Measurements from ENCODE around the gene KCNK5. TPM values are rescaled to one million over a fixed set of nuclear protein-coding genes. Genes with fewer than 3 reads are reported as not detected.

KCNK5 gene
- total RNA-seq, 1 experiment from 2014 or later = 2.8 TPM

GRCh38 chr6:39193201-39193791 is 36.0 kb downstream of the KCNK5 start:
- no peak for DNase-seq
- no peaks in the 10 kb centered on the region for H3K36me3 ChIP-seq
- H3K9me3 ChIP-seq = no peaks in the 10 kb centered on the region
- H3K4me3 ChIP-seq = no peak overlapping the region
- no peaks in the 10 kb centered on the region for H3K27me3 ChIP-seq

- Histone ChIP-seq H3K4me3 (no peak overlapping the region), H3K36me3 (no peaks in the 10 kb centered on the region)
- DNase-seq = no peak
Observed at GRCh38 chr6:39192736-39193135, 36.5 kb downstream of the KCNK5 start.

GRCh38 chr6:39191236-39191930 is 37.9 kb downstream of the KCNK5 start:
- DNase-seq = no peak

More at GRCh38 chr6:39192736-39193135, 36.5 kb downstream of the KCNK5 start:
- no peaks in the 10 kb centered on the region for H3K27me3 ChIP-seq
- no peaks in the 10 kb centered on the region for H3K9me3 ChIP-seq

GRCh38 chr6:39190545-39191235 is 38.6 kb downstream of the KCNK5 start:
- H3K9me3 ChIP-seq = no peaks in the 10 kb centered on the region
- no peaks in the 10 kb centered on the region; the same call in 1 of the 2 replicates for H3K36me3 ChIP-seq
- no peak for DNase-seq
- H3K4me3 ChIP-seq = no peak overlapping the region
- H3K27me3 ChIP-seq = no peaks in the 10 kb centered on the region

More at GRCh38 chr6:39191236-39191930, 37.9 kb downstream of the KCNK5 start:
- Histone ChIP-seq H3K36me3 (no peaks in the 10 kb centered on the region; the same call in 1 of the 2 replicates), H3K27me3 (no peaks in the 10 kb centered on the region), H3K9me3 (no peaks in the 10 kb centered on the region), H3K4me3 (no peak overlapping the region)

GRCh38 chr6:39189915-39190544 is 39.2 kb downstream of the KCNK5 start:
- no peaks in the 10 kb centered on the region; the same call in 1 of the 2 replicates for H3K36me3 ChIP-seq
- DNase-seq = peak; percentile 90
- H3K9me3 ChIP-seq = no peaks in the 10 kb centered on the region
- H3K27me3 ChIP-seq = no peaks in the 10 kb centered on the region
- no peak overlapping the region for H3K4me3 ChIP-seq

GRCh38 chr6:39189131-39189530 is 40.1 kb downstream of the KCNK5 start:
- no peak overlapping the region for H3K4me3 ChIP-seq
- no peak for DNase-seq
- H3K9me3 ChIP-seq = no peaks in the 10 kb centered on the region
- H3K27me3 ChIP-seq = no peaks in the 10 kb centered on the region
- H3K36me3 ChIP-seq = no peaks in the 10 kb centered on the region; the same call in 1 of the 2 replicates

GRCh38 chr6:39188571-39188970 is 40.7 kb downstream of the KCNK5 start:
- Histone ChIP-seq H3K9me3 (no peaks in the 10 kb centered on the region), H3K36me3 (no peaks in the 10 kb centered on the region; the same call in 1 of the 2 replicates), H3K4me3 (no peak overlapping the region), H3K27me3 (no peaks in the 10 kb centered on the region)
- DNase-seq = no peak

- H3K4me3 ChIP-seq = no peak overlapping the region
Observed at GRCh38 chr6:39188098-39188450, 41.2 kb downstream of the KCNK5 start.

GRCh38 chr6:39184906-39185580 is 44.2 kb downstream of the KCNK5 start:
- H3K36me3 ChIP-seq = no peaks in the 10 kb centered on the region; the same call in 1 of the 2 replicates
- H3K4me3 ChIP-seq = no peak overlapping the region
- DNase-seq = peak; percentile 77
- H3K27me3 ChIP-seq = no peaks in the 10 kb centered on the region
- H3K9me3 ChIP-seq = no peaks in the 10 kb centered on the region

More at GRCh38 chr6:39188098-39188450, 41.2 kb downstream of the KCNK5 start:
- H3K36me3 ChIP-seq = no peaks in the 10 kb centered on the region; the same call in 1 of the 2 replicates
- no peak for DNase-seq
- H3K9me3 ChIP-seq = no peaks in the 10 kb centered on the region
- H3K27me3 ChIP-seq = no peaks in the 10 kb centered on the region

GRCh38 chr6:39182604-39183003 is 46.7 kb downstream of the KCNK5 start:
- Histone ChIP-seq H3K4me3 (no peak overlapping the region), H3K9me3 (peaks cover 2% of the 10 kb centered on the region), H3K36me3 (no peaks in the 10 kb centered on the region; the same call in 1 of the 2 replicates), H3K27me3 (no peaks in the 10 kb centered on the region)
- DNase-seq = no peak

- Histone ChIP-seq H3K9me3 (peaks cover 10% of the 10 kb centered on the region), H3K4me3 (no peak overlapping the region), H3K36me3 (no peaks in the 10 kb centered on the region; the same call in 1 of the 2 replicates), H3K27me3 (no peaks in the 10 kb centered on the region)
- DNase-seq = no peak
Observed at GRCh38 chr6:39181826-39182225, 47.4 kb downstream of the KCNK5 start.

GRCh38 chr6:39181333-39181732 is 47.9 kb downstream of the KCNK5 start:
- Histone ChIP-seq H3K9me3 (peaks cover 13% of the 10 kb centered on the region), H3K27me3 (no peaks in the 10 kb centered on the region), H3K36me3 (no peaks in the 10 kb centered on the region; the same call in 1 of the 2 replicates), H3K4me3 (no peak overlapping the region)
- no peak for DNase-seq

- Histone ChIP-seq H3K27me3 (no peaks in the 10 kb centered on the region), H3K36me3 (no peaks in the 10 kb centered on the region), H3K9me3 (peaks cover 21% of the 10 kb centered on the region), H3K4me3 (no peak overlapping the region)
- no peak for DNase-seq
Observed at GRCh38 chr6:39178804-39179203, 50.5 kb downstream of the KCNK5 start.

GRCh38 chr6:39178235-39178634 is 51.0 kb downstream of the KCNK5 start:
- H3K36me3 ChIP-seq = no peaks in the 10 kb centered on the region
- no peaks in the 10 kb centered on the region for H3K27me3 ChIP-seq
- H3K9me3 ChIP-seq = peaks cover 21% of the 10 kb centered on the region
- DNase-seq = no peak
- no peak overlapping the region for H3K4me3 ChIP-seq

- Histone ChIP-seq H3K9me3 (peaks cover 21% of the 10 kb centered on the region), H3K36me3 (no peaks in the 10 kb centered on the region), H3K4me3 (no peak overlapping the region), H3K27me3 (no peaks in the 10 kb centered on the region)
- no peak for DNase-seq
Observed at GRCh38 chr6:39177130-39177529, 52.1 kb downstream of the KCNK5 start.

GRCh38 chr6:39173270-39173669 is 56.0 kb downstream of the KCNK5 start:
- peaks cover 21% of the 10 kb centered on the region for H3K9me3 ChIP-seq
- no peak overlapping the region for H3K4me3 ChIP-seq
- H3K36me3 ChIP-seq = no peaks in the 10 kb centered on the region
- no peaks in the 10 kb centered on the region for H3K27me3 ChIP-seq
- no peak for DNase-seq

Measured in MG63 (cell line).